Hematopoietic multipotent progenitor cell (in vitro differentiated cells): ENCODE measurements around the gene GPR137B. TPM values are rescaled to one million over a fixed set of nuclear protein-coding genes. Genes with fewer than 3 reads are reported as not detected.
A peak's percentile ranks its signal among the peaks of the same experiment; 100 is the strongest.

Experiments
- DNase-seq, 3 donors: peaks; one replicate each; pipeline ENCODE4 v3.0.0-alpha.2; 2011 to 2015; ENCODE audit warnings: low read depth in 2 of 3, low spot score in 2 of 3
- total RNA-seq: library from RNA; depleted of rRNA; stranded (reverse); fragments of >200 nt; gene quantifications from one replicate; pipeline ENCODE4 v1.2.3, GENCODE V29; 2012

GPR137B gene
- total RNA-seq, 1 donor: 11.6 TPM

DNA sequence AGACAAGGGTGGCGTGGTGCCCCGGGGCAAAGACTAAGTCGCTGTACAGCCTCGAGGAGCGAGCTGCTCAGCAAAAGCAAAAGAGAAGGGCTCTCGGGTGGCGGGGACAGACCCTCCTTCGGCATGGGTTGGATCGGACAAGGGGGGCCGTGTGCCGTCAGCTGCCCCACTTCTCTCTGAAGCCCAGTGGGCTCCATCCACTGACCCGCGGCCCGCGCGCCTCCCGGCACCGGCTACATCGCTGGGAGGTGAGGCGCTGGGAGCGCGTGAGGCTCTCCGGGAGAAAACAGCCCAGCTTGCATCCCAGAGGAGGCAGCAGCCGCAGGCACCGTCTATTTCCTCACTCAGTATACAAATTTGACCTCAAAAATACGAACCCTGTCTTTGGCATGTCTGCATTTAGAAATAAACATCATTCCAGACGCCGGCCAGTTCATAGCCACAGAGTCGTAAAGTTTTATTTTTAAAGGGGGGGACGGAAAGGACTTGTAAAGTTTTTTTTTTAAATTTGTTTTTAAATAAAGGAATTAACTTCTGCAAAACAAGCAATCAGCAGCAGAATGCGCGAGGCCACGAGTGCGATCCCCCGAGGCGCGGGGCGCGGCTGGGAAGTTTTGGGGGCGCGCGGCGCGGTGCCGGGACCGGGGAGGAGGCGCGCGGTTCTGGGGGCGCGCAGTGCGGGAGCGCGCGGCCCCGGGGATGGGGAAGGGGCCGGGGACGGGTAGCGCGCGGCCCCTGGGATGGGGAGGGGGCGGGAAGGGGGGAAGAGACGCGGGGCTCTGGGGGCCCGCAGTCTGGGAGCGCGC, 689 bp upstream of the GPR137B start:
- DNase-seq: peak in 2 of 3 donors; percentile 31 to 47

DNA sequence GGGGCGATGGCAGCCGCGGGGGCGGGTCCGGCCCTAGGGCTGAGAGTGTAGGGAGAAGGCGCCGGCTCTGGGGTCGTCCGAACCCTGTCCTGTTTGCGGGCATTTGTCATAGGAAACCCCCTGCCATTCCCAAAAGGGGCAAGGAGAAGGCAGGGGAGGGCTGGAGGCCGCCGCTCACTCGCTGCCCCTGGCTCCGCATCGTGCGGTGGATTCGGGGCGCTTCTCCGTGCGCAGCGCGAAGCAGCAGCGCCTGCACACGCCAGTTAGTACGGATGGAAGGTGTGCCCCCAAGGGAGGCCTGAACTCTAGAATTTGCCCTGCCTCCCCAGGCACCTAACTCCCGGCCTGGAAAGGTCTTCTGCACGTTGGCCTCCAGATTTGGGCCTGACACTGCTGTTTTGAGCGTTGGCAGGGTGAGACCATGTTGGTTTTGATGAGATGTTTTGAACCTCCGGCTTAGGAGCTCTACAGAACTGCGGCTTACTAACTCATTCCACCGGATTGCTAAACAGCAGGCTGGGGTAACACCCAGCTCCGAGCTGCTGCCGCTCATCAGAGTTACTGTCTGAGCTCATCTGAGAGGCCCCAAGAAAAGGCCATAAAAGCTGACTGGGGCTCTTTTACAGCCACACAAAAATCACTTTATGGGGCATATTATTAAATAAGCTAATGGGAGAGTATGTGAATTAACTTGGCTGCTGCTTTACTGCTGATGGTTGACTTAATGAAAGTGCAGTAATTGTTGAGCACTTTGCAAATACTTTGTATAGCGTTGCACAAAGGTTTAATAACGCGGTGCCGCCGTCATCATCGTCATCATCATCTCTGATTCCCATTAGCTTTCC, 987 bp downstream of the GPR137B start:
- no peak for DNase-seq

DNA sequence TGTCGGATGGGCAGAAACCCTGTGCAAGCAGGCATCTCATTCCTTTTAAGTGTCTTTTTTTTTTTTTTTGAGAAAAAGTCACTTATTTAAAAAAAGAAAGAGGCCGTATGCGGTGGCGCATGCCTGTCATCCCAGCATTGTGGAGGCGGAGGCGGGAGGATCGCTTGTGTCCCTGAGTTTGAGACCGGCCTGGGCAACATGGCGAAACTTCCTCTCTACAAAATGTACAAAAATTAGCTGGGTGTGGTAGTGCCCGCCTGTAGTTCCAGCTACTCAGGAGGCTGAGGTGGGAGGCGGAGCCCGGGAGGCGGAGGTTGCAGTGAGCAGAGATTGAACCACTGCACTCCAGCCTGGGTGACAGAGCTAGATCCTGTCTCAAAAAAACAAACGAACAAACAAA, 1.7 kb downstream of the GPR137B start:
- no peak for DNase-seq

DNA sequence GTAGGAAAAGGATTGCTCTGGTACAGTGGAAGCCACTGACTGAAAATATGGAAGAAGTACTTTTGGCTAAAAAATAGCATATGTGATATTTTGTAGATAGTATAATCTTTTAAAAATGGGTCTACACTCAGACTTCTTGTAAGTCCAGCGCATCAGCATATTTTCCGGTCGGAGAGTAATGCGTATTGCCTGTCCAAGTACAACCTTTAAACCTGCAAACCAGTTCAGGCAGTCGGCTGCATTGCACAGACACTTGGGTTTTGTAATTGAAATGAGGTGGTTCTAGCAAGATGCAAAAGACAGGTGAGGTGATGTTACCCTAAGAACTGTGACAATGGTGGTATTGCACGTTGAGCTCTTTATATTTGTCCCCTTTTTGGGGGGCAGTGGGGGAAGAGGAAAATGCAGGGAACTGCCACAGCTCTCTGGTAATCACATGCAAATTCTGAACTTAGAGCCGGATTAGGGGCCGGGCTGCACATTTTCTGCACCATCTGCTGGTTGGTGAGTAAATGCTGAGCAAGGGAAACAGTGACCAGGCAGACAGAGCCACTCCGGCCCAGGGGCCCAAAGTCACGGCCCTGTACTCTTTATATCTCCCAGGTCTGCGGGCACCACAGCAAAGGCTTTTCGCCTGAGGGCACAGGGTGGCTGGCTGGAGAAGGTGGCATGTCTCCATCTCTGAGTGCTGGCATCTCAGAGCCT, 2.3 kb downstream of the GPR137B start:
- DNase-seq: no peak

DNA sequence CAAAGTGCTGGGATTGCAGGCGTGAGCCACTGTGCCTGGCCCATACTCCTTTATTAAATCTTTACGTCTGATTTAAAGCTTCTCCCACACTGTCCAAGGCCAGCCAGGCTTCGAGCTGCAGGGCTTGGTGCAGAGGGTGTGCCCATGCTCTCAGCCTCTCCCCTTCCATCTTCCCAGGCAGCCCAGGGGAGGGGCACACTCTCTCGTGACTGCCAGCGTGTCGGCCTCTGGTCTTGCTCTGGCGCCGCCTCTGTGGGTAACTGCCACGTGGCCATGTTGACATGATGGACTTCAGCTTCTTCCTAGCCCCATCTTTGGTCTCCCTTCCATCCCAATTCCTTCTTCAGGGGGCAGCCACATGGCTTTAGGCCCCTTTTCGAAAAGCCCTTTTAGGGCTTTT, 4.7 kb downstream of the GPR137B start:
- no peak for DNase-seq

DNA sequence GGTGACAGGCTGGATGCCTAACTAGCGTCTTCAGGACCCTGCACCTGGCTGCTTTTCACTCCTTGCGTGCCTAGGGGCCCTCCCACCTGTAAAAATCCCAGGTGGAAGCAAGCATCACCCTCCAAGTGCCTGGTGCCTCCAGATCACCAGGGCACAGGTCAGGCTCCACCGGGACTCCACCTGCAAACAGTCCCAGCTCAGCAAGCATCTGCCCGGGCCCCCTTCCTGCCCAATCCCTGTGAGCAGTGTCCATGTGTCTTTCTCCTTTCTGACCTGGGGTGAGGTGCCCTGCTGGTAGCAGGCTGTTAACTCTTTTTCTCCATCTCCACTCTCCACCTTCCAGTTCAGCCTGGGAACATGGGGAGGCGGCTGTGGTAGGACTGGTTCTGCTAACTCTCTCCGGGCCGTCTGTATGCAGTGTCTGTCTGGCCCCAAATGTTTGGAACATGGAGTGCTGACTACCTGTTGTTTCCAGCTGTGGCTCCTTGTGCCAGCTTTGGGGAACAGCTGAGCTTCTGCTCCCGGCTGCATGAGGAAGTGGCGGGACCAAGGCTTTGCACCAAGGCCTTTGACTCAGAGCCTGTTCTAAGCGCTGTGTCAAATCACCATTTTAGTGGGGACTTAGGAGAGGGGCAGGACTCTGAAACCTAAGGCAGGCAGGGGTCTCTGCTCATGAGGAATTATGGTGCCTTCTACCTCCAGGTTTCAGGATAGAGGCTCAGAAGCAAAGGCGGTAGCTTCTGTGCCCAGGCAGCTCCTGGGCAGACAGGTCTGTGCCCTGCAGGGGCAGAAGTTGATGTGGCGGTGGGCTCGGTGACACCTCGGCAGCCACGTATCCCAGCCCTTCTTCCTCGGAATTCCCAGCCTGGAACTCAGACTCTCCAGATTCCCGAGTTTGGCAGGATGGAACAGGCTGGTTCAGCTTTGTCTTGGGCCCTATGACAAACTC, 5.5 kb downstream of the GPR137B start:
- DNase-seq: no peak

DNA sequence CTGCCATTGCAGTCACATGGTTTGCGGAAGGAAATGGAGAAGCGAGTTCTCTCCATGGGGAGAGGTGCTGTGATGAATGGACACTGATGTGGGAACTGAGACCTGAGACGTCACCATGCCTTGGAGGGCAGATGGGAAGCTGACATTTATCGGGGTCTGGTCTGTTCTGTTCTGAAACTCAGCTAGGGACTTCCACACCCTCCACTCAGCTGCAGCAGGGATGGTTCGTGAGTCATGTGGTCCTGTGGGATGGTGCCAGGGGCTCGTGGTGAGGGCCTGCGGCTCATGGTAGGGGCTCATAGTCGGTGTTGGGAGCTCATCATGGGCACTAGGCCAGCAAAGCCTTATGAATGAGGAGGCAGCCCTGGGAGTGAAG, 6.1 kb downstream of the GPR137B start:
- no peak for DNase-seq

DNA sequence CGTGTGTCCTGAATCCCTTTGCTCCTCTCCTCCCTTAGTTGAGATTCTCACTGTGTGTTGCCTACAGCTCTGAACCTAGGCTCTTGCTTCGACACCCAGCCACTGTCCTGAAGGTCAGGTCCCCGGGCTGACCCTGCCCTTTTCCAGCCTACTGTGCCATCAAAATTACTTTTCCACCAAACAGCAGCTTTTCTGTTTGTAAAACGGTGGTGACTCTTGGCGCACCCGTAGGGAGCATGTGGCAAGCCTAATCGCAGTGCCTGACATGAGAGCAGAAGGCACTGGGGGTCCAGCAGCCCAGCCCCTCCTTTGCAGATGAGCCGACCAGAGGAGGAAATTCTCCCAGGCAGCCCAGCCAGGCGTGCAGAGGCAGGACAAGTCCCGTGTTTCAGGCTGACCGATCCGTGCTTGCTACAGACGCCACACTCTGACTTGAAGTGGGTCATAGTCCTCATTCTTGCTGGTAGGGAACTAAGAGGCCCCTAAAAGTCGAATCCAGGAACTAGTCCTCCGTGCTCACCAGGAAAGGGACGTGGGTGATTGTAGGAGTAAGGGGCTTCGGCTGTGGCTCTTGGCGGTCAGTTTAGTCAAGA, 6.8 kb downstream of the GPR137B start:
- DNase-seq: no peak

DNA sequence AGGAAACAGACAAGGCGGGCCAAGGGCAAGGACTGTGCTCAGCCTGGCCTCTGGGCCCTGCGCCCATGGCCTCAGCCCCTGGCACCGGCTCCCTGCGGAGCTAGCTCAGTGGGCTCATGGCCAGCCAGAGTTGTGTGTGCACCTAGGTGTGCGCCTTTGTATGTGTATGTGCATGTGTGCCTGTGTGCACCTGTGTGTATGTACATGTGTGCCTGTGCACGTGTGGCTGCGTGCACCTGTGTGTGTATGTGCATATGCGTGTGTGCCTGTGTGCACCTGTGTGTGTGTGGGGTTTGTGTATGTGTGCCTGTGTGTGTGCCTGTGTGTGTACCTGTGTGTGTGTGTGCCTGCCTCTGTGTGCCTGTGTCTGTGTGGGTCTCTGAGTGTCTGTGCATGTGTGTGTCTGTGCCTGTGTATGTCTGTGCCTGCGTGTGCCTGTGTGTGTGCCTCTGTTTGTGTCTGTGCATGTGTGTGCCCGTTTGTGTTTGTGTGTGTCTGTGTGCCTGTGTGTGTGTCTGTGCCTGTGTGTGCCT, 7.4 kb downstream of the GPR137B start:
- no peak for DNase-seq

DNA sequence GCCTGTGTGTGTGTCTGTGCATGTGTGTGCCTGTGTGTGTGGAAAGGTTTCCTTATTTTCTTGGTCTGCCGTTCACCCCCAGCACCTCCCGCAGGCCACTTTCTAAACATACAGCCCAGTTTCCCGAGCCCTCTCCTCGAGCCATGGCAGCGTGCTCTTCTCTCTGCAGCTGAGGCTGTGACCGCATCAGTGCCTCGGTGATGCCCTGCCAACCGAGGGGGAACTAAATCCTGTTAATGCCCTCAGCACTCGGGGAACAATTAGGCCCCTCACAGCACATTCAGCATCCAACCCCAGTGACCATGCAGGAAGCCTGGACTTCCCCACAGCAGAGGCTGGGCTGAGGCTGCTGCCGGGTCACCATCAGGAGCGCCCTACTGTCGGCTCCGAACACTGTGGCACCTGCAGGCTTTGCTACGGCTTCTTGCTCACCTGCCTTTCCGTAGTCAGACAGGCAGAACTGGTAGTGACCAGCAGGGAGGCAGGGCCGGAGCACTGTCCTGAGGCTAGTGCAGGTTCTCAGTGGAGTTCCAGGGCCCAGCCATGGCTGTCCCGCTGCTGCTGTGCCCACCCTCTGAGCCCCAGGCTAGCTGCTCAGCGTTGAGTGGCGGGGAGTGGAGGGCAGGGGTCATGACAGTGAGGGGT, 8.1 kb downstream of the GPR137B start:
- DNase-seq: no peak

DNA sequence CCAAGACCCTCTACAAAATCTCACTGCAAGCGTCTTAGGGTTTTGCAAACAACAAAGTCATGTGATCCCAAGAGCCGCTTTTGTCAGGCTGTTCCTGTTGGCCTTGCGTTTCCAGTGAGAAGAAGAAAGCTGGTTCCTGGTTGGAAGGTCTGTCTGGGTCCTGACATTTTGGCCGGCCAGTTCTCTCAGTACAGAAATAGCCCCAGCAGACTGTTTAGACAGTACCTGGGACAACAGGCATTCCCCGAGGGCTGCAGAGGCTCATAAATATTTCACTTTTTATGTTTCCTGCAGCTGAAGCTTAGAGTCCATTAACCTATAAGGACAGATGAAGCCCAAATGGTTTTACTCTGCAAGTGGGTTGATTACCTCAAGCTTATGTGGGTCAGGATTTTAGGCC, 8.6 kb downstream of the GPR137B start:
- DNase-seq: no peak

DNA sequence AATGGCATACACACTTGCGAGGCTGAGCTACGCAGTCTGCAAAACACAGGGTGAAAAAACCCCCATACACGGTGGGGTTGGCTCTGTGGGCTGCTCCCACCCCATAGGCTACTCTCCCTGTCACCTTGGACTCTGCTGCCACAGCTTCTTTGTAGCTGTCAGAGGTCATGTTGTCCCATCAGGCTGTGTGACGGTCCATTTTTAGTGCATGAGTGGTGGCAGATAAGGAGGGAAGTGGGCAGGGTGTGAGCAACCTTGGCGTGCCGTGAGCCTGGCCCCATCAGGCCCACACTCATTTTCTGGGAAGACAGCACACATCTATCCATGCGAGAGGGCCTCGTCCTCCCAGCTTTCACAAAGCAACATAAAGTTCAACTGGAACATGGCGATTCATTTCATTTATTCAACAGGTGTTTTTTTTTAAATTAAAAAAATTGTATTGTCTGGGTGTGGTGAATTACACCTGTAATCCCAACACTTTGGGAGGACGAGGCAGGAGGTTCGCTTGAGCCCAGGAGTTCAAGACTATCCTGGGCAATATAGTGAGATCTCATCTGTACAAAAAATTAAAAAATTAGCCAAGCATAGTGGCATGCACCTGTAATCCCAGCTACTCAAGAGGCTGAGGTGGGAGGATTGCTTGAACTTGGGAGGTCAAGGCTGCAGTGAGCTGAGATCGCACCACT, 9.5 kb downstream of the GPR137B start:
- no peak for DNase-seq

DNA sequence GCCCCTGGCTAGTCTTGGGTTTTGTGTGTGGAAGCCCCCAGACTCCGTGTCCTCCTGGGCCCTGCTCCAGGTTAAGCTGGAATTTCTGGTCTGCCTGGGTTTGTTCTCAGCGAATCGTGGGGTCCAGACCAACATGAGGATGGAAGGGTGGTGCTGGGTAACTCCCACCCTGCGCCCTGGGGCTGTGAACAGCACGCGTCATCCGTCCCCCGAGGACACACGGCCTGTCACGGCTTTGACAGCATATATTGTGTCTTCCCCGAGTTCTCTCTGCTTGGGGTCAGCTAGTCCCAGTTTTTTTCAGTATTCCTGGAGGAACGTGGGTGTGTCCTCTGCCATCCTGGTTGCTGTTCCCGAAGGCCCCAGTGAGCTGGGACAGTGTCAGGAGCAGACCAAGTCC, 11.8 kb downstream of the GPR137B start:
- DNase-seq: no peak

DNA sequence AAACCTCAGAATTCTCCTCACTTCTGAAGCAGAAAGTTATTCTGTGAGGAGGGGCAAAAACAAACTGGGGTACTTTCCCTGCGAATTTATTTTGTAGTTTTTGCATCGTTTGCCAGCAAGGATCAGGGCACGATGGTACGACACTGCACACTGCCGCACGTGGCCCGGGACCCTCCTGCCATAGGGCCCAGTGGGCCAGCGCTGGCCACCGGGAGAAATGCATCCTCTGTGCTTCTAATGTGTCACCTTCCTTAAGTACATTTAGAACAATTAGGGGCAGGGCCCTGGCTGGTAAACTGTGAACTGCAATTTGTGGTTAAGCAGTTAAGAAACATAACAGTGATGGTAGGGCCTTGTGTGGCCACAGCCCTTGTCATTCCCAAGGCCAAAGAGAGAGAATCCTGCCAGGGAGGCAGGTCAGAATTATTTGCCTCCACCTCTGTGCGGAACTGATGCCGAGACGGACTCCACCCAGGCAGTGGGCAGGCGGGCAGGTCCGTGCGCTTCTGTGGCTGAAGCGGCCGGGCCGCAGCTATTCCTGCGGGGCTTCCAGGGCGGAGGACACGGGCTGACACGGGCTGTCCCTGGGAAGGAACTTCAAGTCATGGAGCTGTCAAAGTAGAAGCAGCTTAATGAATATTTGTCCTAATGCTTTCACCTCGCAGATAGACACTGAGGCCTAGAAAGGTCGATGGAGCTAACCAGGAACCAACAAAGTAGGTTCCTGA, 12.5 kb downstream of the GPR137B start:
- no peak for DNase-seq

DNA sequence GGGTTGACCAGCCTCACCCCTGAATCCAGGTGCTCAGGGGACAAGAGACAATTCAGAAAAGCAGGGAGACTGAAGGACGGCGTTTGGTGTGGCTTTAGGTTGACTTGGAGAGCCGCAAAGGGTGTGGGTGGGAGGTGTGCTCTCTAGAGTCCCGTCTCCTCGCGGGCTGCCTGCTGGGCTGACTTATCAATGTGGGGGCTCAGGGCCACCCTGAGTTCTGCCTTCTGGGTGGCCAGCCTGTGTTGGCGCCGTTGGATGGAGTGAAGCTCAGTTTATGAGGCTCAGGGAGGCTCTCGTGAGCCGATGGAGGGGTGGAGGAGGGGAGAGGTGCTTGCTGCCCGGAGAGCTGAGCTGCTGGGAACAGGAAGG, 13.0 kb downstream of the GPR137B start:
- DNase-seq: no peak

DNA sequence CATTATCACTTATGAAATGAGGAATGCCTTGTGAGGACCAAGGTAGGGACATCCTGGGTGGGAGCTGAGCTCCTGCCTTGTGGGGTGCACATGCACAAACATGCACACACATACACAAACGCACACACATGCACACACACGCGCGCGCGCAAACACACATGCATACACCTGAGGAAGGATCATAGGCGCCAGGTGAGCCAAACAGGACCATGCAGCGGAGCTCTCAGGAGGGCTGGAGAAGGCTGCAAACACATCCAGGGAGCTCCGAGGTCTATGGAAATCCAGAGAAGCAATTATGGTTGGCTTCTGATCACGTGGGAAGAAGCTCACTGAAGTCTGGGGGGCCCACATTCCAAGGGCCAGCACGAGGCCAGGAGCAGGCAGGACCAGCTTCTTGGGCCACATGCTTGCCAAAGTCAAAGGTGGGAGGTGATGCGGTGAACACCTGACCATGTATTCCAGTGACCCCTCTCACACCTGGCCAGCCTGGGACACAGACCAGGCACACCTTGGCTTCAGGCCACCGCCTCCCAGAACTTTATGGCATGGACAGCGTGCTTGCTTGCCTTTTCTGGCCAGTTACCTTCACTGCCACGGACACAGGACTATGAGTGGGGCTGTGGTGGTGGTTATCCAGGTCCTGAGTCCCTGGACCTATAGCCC, 13.6 kb downstream of the GPR137B start:
- DNase-seq: no peak

DNA sequence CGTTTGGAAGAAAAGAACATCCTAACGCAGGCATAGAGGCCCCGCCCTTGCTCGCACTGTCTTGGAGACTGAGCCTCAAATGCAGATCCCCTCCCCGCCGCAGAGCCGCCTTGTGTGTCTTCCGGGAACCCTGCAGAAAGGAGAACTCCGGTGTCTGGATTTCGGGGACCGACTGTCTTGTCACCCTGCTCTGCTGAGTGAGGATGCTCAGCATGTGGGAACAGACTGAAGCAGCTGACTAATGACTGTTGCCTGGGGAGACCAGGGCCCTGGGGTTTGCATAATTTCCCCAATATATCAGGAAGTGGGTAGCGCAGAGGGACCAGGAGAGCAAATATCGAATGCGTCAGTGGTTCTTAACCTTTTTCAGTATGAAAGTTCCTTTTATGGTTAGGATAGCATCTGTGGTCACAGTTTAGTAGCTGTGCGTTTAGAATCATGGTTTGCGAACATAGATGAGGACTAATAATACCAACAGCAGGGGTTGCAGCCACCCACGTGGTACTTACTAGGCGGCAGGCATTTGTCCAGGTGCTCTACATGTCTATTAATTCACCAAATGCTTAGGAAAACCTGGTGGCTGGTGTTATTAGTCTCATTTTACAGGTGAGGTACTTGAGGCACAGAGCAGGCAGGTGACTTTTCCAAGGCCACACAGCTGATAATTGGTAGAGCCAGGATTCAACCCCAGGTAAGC, 14.3 kb downstream of the GPR137B start:
- DNase-seq: peak in 2 of 3 donors; percentile 10 to 16
